Cerebellar cortex (tissue), 1 donor: ENCODE measurements around the gene PDZRN3.
A peak's percentile ranks its signal among the peaks of the same experiment; 100 is the strongest.

Experiments used
- DNase-seq: peaks from one replicate; pipeline ENCODE4 v3.0.0-alpha.2; 2015; ENCODE audit warnings: low spot score

PDZRN3 gene

GRCh38 chr3:73383470-73384049 is 241.2 kb downstream of the PDZRN3 start:
- DNase-seq = no peak

GRCh38 chr3:73381551-73381950 is 243.2 kb downstream of the PDZRN3 start:
- no peak for DNase-seq

GRCh38 chr3:73380735-73381532 is 243.8 kb downstream of the PDZRN3 start:
- no peak for DNase-seq

- DNase-seq = no peak
Measured at GRCh38 chr3:73379465-73379864, 245.3 kb downstream of the PDZRN3 start.

- DNase-seq = no peak
Measured at GRCh38 chr3:73378207-73378606, 246.5 kb downstream of the PDZRN3 start.

GRCh38 chr3:73365756-73366397 is 258.9 kb downstream of the PDZRN3 start:
- peak; percentile 6 for DNase-seq

- DNase-seq = no peak
Measured at GRCh38 chr3:73364517-73364916, 260.2 kb downstream of the PDZRN3 start.

- no peak for DNase-seq
Measured at GRCh38 chr3:73363093-73363492, 261.6 kb downstream of the PDZRN3 start.

- no peak for DNase-seq
Measured at GRCh38 chr3:73361591-73361990, 263.1 kb downstream of the PDZRN3 start.

- no peak for DNase-seq
Measured at GRCh38 chr3:73353649-73354217, 271.0 kb downstream of the PDZRN3 start.

- no peak for DNase-seq
Measured at GRCh38 chr3:73352841-73353645, 271.7 kb downstream of the PDZRN3 start.

GRCh38 chr3:73351423-73352071 is 273.2 kb downstream of the PDZRN3 start:
- no peak for DNase-seq

GRCh38 chr3:73350996-73351395 is 273.7 kb downstream of the PDZRN3 start:
- no peak for DNase-seq

GRCh38 chr3:73349657-73350056 is 275.1 kb downstream of the PDZRN3 start:
- DNase-seq = no peak

GRCh38 chr3:73342077-73342476 is 282.7 kb downstream of the PDZRN3 start:
- no peak for DNase-seq

GRCh38 chr3:73341272-73341935 is 283.3 kb downstream of the PDZRN3 start:
- DNase-seq = no peak

- DNase-seq = no peak
Measured at GRCh38 chr3:73332558-73332957, 292.2 kb downstream of the PDZRN3 start.
